ENCODE results near the gene ANKRD62. TPM values are rescaled to one million over a fixed set of nuclear protein-coding genes. Genes with fewer than 3 reads are reported as not detected.

Gene ANKRD62
- total RNA-seq, 6 experiments from 2014 or later = not detected

DNA sequence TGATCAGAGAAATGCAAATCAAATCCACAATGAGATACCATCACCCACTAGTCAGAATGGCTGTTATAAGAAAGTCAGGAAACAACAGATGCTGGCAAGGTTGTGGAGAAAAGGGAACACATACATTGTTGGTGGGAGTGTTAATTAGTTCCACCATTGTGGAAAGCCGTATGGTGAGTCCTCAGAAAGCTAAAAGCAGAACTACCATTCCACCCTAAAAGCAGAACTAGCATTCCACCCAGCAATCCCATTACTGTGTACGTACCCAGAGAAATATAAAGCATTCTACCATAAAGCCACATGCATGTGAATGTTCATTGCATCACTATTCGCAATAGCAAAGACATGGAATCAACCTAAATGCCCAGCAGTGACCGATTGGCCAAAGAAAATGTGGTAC is 60.7 kb downstream of the ANKRD62 start:
- H3K4me3 Mint-ChIP-seq = no peak overlapping the region
- no peaks in the 10 kb centered on the region for H3K4me1 Mint-ChIP-seq (ENCODE audit: low read depth)
- no peak for DNase-seq
- no peaks in the 10 kb centered on the region for H3K9me3 Mint-ChIP-seq
- no peaks in the 10 kb centered on the region for H3K36me3 Mint-ChIP-seq (ENCODE audit: low read depth)
- H3K27me3 Mint-ChIP-seq (ENCODE audit: insufficient read depth) = peaks cover 16% of the 10 kb centered on the region; the same call in 1 of the 2 replicates
- no peak overlapping the region for H3K27ac Mint-ChIP-seq
- TF ChIP-seq, protein P1, sequence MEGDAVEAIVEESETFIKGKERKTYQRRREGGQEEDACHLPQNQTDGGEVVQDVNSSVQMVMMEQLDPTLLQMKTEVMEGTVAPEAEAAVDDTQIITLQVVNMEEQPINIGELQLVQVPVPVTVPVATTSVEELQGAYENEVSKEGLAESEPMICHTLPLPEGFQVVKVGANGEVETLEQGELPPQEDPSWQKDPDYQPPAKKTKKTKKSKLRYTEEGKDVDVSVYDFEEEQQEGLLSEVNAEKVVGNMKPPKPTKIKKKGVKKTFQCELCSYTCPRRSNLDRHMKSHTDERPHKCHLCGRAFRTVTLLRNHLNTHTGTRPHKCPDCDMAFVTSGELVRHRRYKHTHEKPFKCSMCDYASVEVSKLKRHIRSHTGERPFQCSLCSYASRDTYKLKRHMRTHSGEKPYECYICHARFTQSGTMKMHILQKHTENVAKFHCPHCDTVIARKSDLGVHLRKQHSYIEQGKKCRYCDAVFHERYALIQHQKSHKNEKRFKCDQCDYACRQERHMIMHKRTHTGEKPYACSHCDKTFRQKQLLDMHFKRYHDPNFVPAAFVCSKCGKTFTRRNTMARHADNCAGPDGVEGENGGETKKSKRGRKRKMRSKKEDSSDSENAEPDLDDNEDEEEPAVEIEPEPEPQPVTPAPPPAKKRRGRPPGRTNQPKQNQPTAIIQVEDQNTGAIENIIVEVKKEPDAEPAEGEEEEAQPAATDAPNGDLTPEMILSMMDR (IDR thresholded peaks at IDR 0.05) = no peak

GRCh38 chr18:12155996-12156395 is 62.4 kb downstream of the ANKRD62 start:
- Mint-ChIP-seq H3K9me3 (no peaks in the 10 kb centered on the region), H3K36me3 (ENCODE audit: low read depth) (no peaks in the 10 kb centered on the region), H3K4me1 (ENCODE audit: low read depth) (no peaks in the 10 kb centered on the region), H3K4me3 (no peak overlapping the region), H3K27me3 (ENCODE audit: insufficient read depth) (peaks cover 11% of the 10 kb centered on the region; the same call in 1 of the 2 replicates), H3K27ac (no peak overlapping the region)
- TF ChIP-seq, protein P1 (IDR thresholded peaks at IDR 0.05) = no peak
- DNase-seq = no peak

DNA sequence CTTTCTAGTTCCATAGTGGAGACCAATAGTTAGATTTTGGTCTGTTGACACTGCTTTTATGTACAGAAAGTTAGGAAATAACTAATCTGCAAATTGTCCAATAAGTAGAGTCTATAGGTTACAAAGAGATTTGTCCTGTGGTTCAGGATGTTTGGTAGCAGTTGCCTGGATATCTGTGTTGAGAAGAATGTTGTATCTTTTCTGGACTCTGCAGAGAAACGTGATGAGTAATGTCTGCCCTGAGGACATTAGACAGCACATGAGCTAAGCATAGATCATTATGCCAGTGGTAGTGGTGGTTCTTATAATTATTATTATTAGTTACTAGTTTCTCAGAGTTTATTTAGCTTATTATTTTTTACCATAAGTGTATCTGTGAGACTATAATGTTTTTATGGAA is 65.8 kb downstream of the ANKRD62 start:
- TF ChIP-seq, protein P1 (IDR thresholded peaks at IDR 0.05) = no peak
- Mint-ChIP-seq H3K27me3 (ENCODE audit: insufficient read depth) (peaks cover 1% of the 10 kb centered on the region; the same call in 1 of the 2 replicates), H3K4me1 (ENCODE audit: low read depth) (no peaks in the 10 kb centered on the region), H3K9me3 (no peaks in the 10 kb centered on the region), H3K27ac (peak overlapping the region; percentile 24; the same call in 1 of the 2 replicates), H3K36me3 (ENCODE audit: low read depth) (no peaks in the 10 kb centered on the region), H3K4me3 (no peak overlapping the region)
- DNase-seq = peak; percentile 81

- TF ChIP-seq, protein P1 (IDR thresholded peaks at IDR 0.05) = no peak
- no peaks in the 10 kb centered on the region for H3K9me3 Mint-ChIP-seq
- DNase-seq = no peak
- no peak overlapping the region for H3K27ac Mint-ChIP-seq
- no peaks in the 10 kb centered on the region for H3K36me3 Mint-ChIP-seq (ENCODE audit: low read depth)
- H3K27me3 Mint-ChIP-seq (ENCODE audit: insufficient read depth) = peaks cover 1% of the 10 kb centered on the region; the same call in 1 of the 2 replicates
- H3K4me1 Mint-ChIP-seq (ENCODE audit: low read depth) = no peaks in the 10 kb centered on the region
- H3K4me3 Mint-ChIP-seq = no peak overlapping the region
These were observed 69.1 kb downstream of the ANKRD62 start for GRCh38 chr18:12162786-12163185.

GRCh38 chr18:12165038-12165768 is 71.6 kb downstream of the ANKRD62 start:
- Mint-ChIP-seq H3K27me3 (ENCODE audit: insufficient read depth) (peaks cover 2% of the 10 kb centered on the region; the same call in 1 of the 2 replicates), H3K9me3 (peaks cover 9% of the 10 kb centered on the region; the same call in 1 of the 2 replicates), H3K4me3 (no peak overlapping the region), H3K4me1 (ENCODE audit: low read depth) (no peaks in the 10 kb centered on the region), H3K27ac (no peak overlapping the region), H3K36me3 (ENCODE audit: low read depth) (no peaks in the 10 kb centered on the region)
- TF ChIP-seq, protein P1 (IDR thresholded peaks at IDR 0.05) = no peak
- DNase-seq = no peak

Other genes with a start within 250 kb of the ANKRD62 start
- 10 to 100 TPM; 30.9 to 33.7 (median 32.5) TPM for gene CHMP1B, start 242.4 kb upstream of the ANKRD62 start, total RNA-seq (2021; fragmentation: NEBNext Ultra II Directional; extraction: Animal tissue kit (Norgen Biotek cat#: 25700))
- gene MPPE1, start 185.5 kb upstream of the ANKRD62 start, total RNA-seq (2021; fragmentation: NEBNext Ultra II Directional; extraction: Animal tissue kit (Norgen Biotek cat#: 25700)) = 10 to 100 TPM; 23.5 to 28.2 (median 26.0) TPM
- gene IMPA2, start 112.3 kb upstream of the ANKRD62 start, total RNA-seq (2021; fragmentation: NEBNext Ultra II Directional; extraction: Animal tissue kit (Norgen Biotek cat#: 25700)) = 1 to 10 TPM; 1.2 to 2.5 (median 1.5) TPM
- gene CIDEA, start 160.5 kb downstream of the ANKRD62 start, total RNA-seq (2021; fragmentation: NEBNext Ultra II Directional; extraction: Animal tissue kit (Norgen Biotek cat#: 25700)) = not detected
- gene TUBB6, start 214.4 kb downstream of the ANKRD62 start, total RNA-seq (2021; fragmentation: NEBNext Ultra II Directional; extraction: Animal tissue kit (Norgen Biotek cat#: 25700)) = 100 to 1,000 TPM; 434 to 602 (median 568) TPM

All from HFFc6 (cell line).